WI38 (cell line): ENCODE results near the gene EMP3.

Source experiments
- H3K4me3 ChIP-seq: 2 replicates; pipeline ENCODE4 v1.5.1; 2011; ENCODE audit warnings: low read depth, mild to moderate bottlenecking, control low read depth, low read length
- TF ChIP-seq, protein P1 (sequence below): IDR thresholded peaks from 2 replicates; pipeline ENCODE4 v1.5.1; 2012; ENCODE audit warnings: low read depth, mild to moderate bottlenecking, control low read depth, low read length

The EMP3 gene

DNA sequence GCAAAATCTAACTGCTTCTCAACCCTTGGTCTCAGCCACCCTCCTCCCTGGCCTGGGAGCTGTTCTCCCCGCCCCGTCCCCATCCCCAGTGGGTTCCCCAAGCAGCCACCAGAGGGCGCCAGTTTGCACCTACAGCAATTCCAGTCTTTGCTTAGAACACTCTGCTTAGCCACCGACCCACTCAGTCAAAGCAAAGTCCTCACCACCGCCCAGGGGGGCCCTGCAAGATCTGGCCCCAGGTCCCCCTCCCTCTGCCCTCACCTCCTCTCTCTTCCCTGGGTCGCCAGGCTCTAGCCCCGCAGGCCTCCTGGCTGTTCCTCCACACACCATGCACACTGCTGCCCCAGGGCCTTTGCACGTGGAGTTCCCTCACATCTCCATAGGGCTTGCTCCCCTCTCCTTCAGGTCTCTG, 26.0 kb downstream of the EMP3 start:
- TF ChIP-seq, protein P1, sequence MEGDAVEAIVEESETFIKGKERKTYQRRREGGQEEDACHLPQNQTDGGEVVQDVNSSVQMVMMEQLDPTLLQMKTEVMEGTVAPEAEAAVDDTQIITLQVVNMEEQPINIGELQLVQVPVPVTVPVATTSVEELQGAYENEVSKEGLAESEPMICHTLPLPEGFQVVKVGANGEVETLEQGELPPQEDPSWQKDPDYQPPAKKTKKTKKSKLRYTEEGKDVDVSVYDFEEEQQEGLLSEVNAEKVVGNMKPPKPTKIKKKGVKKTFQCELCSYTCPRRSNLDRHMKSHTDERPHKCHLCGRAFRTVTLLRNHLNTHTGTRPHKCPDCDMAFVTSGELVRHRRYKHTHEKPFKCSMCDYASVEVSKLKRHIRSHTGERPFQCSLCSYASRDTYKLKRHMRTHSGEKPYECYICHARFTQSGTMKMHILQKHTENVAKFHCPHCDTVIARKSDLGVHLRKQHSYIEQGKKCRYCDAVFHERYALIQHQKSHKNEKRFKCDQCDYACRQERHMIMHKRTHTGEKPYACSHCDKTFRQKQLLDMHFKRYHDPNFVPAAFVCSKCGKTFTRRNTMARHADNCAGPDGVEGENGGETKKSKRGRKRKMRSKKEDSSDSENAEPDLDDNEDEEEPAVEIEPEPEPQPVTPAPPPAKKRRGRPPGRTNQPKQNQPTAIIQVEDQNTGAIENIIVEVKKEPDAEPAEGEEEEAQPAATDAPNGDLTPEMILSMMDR: peak; percentile 81
- no peak overlapping the region for H3K4me3 ChIP-seq

DNA sequence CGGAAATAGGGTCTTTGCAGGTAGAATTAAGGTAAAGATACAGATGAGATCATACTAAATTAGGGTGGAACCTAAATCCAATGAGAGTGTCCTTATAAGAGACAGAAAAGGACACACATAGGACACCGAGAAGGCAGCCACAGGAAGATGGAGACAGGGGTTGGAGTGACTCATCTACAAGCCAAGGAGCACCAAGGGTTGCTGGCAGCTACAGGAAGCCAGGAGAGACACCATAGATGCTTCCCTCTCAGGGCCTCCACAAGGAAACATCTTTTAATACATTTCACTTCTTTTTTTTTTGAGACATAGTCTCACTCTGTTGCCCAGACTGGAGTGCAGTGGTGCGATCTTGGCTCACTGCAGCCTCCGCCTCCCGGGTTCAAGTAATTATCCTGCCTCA, 28.3 kb downstream of the EMP3 start:
- TF ChIP-seq, protein P1: no peak
- H3K4me3 ChIP-seq: no peak overlapping the region

DNA sequence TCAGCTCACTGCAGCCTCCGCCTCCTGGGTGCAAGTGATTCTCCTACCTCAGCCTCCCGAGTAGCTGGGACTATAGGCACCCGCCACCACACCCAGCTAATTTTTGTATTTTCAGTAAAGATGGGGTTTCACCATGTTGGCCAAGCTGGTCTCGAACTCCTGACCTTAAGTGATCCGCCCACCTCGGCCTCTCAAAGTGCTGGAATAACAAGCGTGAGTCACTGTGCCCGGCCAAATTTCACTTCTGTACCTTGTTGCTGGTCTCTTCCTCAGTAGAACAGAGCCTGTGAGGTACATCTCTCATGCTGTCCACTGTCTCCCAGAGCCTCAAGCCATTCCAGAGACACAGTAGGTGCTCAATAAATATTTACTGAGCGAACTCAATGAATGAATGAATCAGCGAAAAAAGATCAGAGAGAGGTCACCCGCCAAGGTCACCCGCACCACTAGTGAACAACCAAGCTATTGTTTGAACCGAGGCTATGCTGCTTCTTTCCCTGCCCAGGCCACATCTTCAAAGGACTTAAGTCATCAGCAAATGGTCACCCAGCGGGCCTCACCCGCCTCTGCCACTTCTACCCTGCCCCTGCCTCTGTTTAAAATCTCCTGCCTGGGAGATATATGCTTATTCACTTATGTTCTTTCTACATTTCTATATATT, 29.1 kb downstream of the EMP3 start:
- TF ChIP-seq, protein P1: no peak
- H3K4me3 ChIP-seq: no peak overlapping the region

DNA sequence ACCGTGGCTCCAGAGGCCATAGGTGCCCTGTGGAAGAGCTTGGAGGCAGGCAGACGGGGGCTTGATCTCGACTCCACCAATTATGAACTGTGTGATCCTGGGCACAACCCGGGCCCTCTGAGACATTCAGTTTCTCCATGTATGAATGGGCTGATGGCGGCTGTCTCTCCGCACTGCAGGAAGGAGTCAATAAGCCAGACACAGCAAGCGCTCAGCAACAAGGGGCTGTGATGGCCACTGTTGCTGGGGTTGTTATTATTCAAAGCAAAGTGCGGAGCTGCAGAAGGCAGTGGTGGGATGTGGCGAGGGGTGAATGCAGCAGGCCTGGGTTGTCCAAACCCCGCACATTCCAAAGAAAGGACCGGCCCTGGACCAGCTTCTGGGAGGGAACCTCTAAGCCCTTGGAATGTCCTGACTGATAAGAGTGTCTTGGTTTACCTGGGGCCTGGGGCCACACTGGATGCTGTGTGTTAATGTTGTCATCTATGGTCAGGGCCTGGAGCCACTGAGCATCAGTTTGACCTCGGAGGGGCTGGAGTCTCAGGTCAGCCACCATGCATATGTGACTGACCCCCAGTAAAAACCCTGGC, 30.1 kb downstream of the EMP3 start:
- TF ChIP-seq, protein P1: no peak
- H3K4me3 ChIP-seq: no peak overlapping the region

DNA sequence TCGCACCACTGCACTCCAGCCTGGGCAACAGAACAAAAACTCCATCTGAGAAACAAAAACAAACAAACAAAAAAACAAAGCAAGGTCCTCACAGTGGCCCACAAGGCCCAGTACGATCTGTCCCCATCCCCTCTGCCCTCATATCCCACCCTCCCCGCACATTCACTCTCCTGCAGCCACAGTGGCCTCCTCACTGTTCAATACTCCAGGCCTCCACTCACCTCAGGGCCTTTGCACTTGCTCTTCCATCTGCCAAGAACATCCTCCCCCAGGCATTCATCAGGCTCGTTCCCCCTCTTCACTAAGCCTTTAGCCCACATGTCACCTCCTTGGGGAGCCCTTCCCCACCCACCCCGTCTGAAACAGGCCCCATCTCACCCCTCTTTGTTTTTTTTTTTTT, 33.8 kb downstream of the EMP3 start:
- TF ChIP-seq, protein P1: no peak
- H3K4me3 ChIP-seq: no peak overlapping the region

DNA sequence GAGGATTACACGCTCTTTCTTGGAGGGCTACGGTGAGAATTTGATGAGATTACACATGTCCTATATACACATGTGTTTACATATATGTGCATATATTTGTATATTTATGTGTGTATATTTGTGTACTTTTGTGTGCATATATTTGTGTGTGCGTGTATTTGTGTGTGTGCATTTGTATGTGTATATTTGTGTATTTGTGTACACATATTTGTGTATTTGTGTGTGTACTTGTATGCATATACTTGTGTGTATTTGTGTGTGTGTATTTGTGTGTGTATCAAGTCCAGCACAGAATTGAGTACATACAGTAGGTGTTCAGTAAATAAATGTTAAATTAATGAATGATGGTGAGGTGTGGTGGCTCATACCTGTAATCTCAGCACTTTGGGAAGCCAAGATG, 36.6 kb downstream of the EMP3 start:
- TF ChIP-seq, protein P1: no peak
- H3K4me3 ChIP-seq: no peak overlapping the region

DNA sequence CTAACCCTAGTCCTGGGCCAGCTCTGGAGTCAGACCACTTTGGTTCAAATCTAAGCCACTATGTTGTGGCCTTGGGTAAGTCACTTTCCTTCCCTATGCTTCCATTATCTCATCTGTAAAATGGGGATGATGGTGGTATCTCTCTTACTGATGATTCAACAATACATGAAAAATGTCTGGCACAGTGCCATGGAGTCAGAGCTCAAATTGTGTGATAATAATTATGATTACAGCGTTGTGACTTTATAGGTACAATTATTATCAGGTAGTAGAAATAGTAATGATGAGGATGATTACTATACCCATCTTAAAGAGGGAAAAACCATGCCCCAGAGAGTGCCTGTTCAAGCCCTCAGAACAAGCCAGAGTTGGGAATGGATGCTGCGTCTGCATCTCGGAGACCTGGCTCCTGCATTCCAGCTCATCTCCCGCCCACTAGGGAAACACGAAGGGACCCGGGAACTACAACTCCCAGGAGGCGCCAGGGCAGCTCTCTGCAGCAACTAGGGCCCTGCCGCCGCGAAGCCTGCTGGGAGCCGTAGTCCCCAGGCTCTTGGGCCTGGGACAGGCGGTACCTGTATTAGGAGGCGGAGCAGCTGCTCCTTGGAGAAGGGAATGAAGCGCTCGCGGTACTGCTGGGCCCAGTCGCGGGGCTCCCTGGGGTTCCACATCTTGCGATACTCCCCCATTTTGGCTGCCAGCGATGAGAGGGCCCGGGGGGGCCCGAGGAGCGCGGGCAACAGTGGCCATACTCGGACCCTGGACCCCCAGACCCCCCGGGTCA, 37.6 kb downstream of the EMP3 start:
- TF ChIP-seq, protein P1: no peak
- peak overlapping the region; percentile 79 for H3K4me3 ChIP-seq
